Esophagus (tissue), 2 donors: Measurements from ENCODE around the gene MRPL12. TPM values are rescaled to one million over a fixed set of nuclear protein-coding genes. Genes with fewer than 3 reads are reported as not detected.
A peak's percentile ranks its signal among the peaks of the same experiment; 100 is the strongest.
"Not testable (repeated sequence)": the region's sequence is repeated elsewhere in the genome, so short reads cannot be mapped to it uniquely, and the experiment has no call there.

Experiments
- H3K27ac ChIP-seq, 2 donors: one replicate each; pipeline ENCODE4 v1.5.1; 2013; ENCODE audit warnings: low read depth in 2 of 2, mild to moderate bottlenecking in 2 of 2, inconsistent platforms in 1 of 2, low read length in 1 of 2, moderate library complexity in 1 of 2
- H3K27me3 ChIP-seq, 2 donors: one replicate each; pipeline ENCODE4 v1.6.1; 2013; ENCODE audit warnings: low read length in 2 of 2, control low read depth in 1 of 2, mild to moderate bottlenecking in 1 of 2; ENCODE audit not compliant: insufficient read depth in 2 of 2, control insufficient read depth in 1 of 2
- H3K36me3 ChIP-seq, 2 donors: one replicate each; pipeline ENCODE4 v1.6.1; 2013; ENCODE audit warnings: low read length in 1 of 2; ENCODE audit not compliant: control insufficient read depth in 2 of 2, insufficient read depth in 2 of 2
- H3K4me1 ChIP-seq, 2 donors: one replicate each; pipeline ENCODE4 v1.6.1; 2013; ENCODE audit warnings: low read length in 1 of 2; ENCODE audit not compliant: control insufficient read depth in 2 of 2, insufficient read depth in 2 of 2
- H3K4me3 ChIP-seq, 2 donors: one replicate each; pipeline ENCODE4 v1.5.1; 2013; ENCODE audit warnings: low read length in 2 of 2, mild to moderate bottlenecking in 2 of 2, low read depth in 1 of 2, moderate library complexity in 1 of 2
- H3K9me3 ChIP-seq, 2 donors: one replicate each; pipeline ENCODE4 v1.6.1; 2013; ENCODE audit warnings: mild to moderate bottlenecking in 2 of 2, low read depth in 1 of 2, low read length in 1 of 2, moderate library complexity in 1 of 2; ENCODE audit not compliant: control insufficient read depth in 2 of 2, insufficient read depth in 1 of 2
- WGBS, 2 donors: extraction: QIAGEN DNeasy Blood & Tissue Kit; methylation state at CpG; one replicate each; pipeline ENCODE4 v1.1.7; 2013; 5-methylcytosine and 5-hydroxymethylcytosine counted together
- polyA plus RNA-seq, 2 donors: library from polyadenylated mRNA; stranded (reverse); fragments of 200-250 nt; gene quantifications; one replicate each; pipeline ENCODE4 v1.2.3, GENCODE V29; 2013
- donor health status: healthy with polysubstance abuse.
- donor health status: Bipolar disorder and iron deficiency.

The MRPL12 gene
- polyA plus RNA-seq, 2 donors = 136 to 173 TPM

- Histone ChIP-seq H3K4me3 (peak overlapping the region; percentile 90 to 94), H3K36me3 (peaks cover 7 to 15% of the 10 kb centered on the region in 2 donors), H3K9me3 (no peaks in the 10 kb centered on the region), H3K4me1 (peaks cover 6 to 10% of the 10 kb centered on the region in 2 donors), H3K27me3 (no peaks in the 10 kb centered on the region), H3K27ac (peak overlapping the region; percentile 89 to 93)
- 58 to 59% methylated on average over 30 of the region's 30 CpGs for WGBS, 2 donors
Measured at GRCh38 chr17:81665205-81666091, 37.7 kb upstream of the MRPL12 start.

- peak overlapping the region; percentile 90 to 94 for H3K4me3 ChIP-seq
- no peaks in the 10 kb centered on the region for H3K9me3 ChIP-seq
- peak overlapping the region; percentile 89 to 93 for H3K27ac ChIP-seq
- 0 to 1% methylated on average over 16 of the region's 16 CpGs for WGBS, 2 donors
- no peaks in the 10 kb centered on the region for H3K27me3 ChIP-seq
- peaks cover 8 to 17% of the 10 kb centered on the region in 2 donors for H3K36me3 ChIP-seq
- H3K4me1 ChIP-seq = peaks cover 6 to 10% of the 10 kb centered on the region in 2 donors
Measured at GRCh38 chr17:81666092-81666341, 37.1 kb upstream of the MRPL12 start.

- Histone ChIP-seq H3K36me3 (peaks cover 14 to 22% of the 10 kb centered on the region in 2 donors), H3K4me3 (peak within 1 kb of the TSS; percentile 90 to 94), H3K4me1 (peaks cover 6 to 10% of the 10 kb centered on the region in 2 donors), H3K9me3 (no peaks in the 10 kb centered on the region), H3K27ac (peak within 1 kb of the TSS; percentile 89 to 96), H3K27me3 (no peaks in the 10 kb centered on the region)
- 0 to 1% methylated on average over 82 to 96 of the region's 96 CpGs for WGBS, 2 donors
Measured at GRCh38 chr17:81666342-81667191, 36.6 kb upstream of the MRPL12 start, which contains the start of the genes CCDC137 and OXLD1. Gene CCDC137 (plus strand): TSS chr17:81666737. CDS start chr17:81666767, 30 bp downstream. Gene OXLD1 (minus strand): TSS chr17:81666605. CDS start chr17:81666577, 28 bp downstream.

GRCh38 chr17:81667754-81668153, 35.4 kb upstream of the MRPL12 start:
- WGBS, 2 donors = 58 to 66% methylated on average over 18 of the region's 18 CpGs
- Histone ChIP-seq H3K9me3 (no peaks in the 10 kb centered on the region), H3K27me3 (no peaks in the 10 kb centered on the region), H3K4me3 (peak overlapping the region in 1 of 2 donors; percentile 12), H3K4me1 (peaks cover 6 to 10% of the 10 kb centered on the region in 2 donors), H3K27ac (peak overlapping the region; percentile 50 to 76), H3K36me3 (peaks cover 20 to 34% of the 10 kb centered on the region in 2 donors)

- H3K9me3 ChIP-seq = no peaks in the 10 kb centered on the region
- H3K4me3 ChIP-seq = no peak overlapping the region
- 78 to 82% methylated on average over 18 of the region's 18 CpGs for WGBS, 2 donors
- peaks cover 0 to 3% of the 10 kb centered on the region in 2 donors for H3K4me1 ChIP-seq
- peaks cover 24 to 43% of the 10 kb centered on the region in 2 donors for H3K36me3 ChIP-seq
- no peaks in the 10 kb centered on the region for H3K27me3 ChIP-seq
- no peak overlapping the region for H3K27ac ChIP-seq
Measured at GRCh38 chr17:81672504-81672903, 30.7 kb upstream of the MRPL12 start.

- peaks cover 0 to 3% of the 10 kb centered on the region in 2 donors for H3K4me1 ChIP-seq
- H3K36me3 ChIP-seq = peaks cover 24 to 43% of the 10 kb centered on the region in 2 donors
- no peak overlapping the region for H3K27ac ChIP-seq
- H3K4me3 ChIP-seq = no peak overlapping the region
- H3K9me3 ChIP-seq = no peaks in the 10 kb centered on the region
- no peaks in the 10 kb centered on the region for H3K27me3 ChIP-seq
- WGBS, 2 donors = 89 to 92% methylated on average over 16 of the region's 16 CpGs
Measured at GRCh38 chr17:81672954-81673353, 30.2 kb upstream of the MRPL12 start.

GRCh38 chr17:81673561-81674258, 29.5 kb upstream of the MRPL12 start:
- Histone ChIP-seq H3K4me1 (no peaks in the 10 kb centered on the region), H3K9me3 (no peaks in the 10 kb centered on the region), H3K27ac (no peak overlapping the region), H3K36me3 (peaks cover 24 to 43% of the 10 kb centered on the region in 2 donors), H3K27me3 (no peaks in the 10 kb centered on the region), H3K4me3 (no peak overlapping the region)
- 75 to 80% methylated on average over 18 of the region's 18 CpGs for WGBS, 2 donors

- H3K9me3 ChIP-seq, H3K4me3 ChIP-seq, H3K4me1 ChIP-seq, H3K27ac ChIP-seq, H3K27me3 ChIP-seq: not testable (repeated sequence)
- 42% methylated on average over 18 of the region's 18 CpGs for WGBS, 2 donors
- H3K36me3 ChIP-seq = peaks cover 16 to 30% of the 10 kb centered on the region in 2 donors
Measured at GRCh38 chr17:81675515-81676221, 27.5 kb upstream of the MRPL12 start.
